ENCODE data around the gene MPIG6B.

DNA sequence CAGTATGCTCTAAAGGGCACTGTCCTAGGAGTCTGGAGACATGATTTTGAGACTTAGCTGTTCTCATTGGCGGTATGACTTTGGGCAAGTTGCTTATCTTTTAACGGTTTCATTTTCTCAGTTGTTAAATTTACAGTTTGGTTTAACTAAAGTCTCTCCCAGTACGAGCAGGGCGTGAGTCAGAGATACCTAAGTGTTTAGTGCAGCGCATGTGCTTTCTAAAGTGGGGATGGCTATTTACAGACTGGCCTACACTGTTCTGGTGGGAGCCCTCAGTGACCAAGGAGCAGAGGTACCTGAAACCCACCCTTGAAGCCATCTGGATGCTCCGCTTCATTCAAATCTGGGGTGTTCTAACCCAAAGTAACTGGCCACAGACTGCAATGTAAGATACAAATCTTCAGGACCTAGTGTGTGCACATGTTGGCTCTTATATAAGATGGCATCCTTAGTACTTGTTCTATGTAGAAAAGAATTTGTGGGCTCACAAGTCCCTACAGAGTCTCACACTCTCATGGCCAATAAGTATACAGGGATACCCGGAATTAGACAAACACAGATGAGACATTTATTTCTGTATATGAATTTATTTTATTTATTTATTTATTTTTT lies 27.3 kb downstream of the MPIG6B start:
- TF ChIP-seq, protein P1, sequence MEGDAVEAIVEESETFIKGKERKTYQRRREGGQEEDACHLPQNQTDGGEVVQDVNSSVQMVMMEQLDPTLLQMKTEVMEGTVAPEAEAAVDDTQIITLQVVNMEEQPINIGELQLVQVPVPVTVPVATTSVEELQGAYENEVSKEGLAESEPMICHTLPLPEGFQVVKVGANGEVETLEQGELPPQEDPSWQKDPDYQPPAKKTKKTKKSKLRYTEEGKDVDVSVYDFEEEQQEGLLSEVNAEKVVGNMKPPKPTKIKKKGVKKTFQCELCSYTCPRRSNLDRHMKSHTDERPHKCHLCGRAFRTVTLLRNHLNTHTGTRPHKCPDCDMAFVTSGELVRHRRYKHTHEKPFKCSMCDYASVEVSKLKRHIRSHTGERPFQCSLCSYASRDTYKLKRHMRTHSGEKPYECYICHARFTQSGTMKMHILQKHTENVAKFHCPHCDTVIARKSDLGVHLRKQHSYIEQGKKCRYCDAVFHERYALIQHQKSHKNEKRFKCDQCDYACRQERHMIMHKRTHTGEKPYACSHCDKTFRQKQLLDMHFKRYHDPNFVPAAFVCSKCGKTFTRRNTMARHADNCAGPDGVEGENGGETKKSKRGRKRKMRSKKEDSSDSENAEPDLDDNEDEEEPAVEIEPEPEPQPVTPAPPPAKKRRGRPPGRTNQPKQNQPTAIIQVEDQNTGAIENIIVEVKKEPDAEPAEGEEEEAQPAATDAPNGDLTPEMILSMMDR (IDR thresholded peaks at IDR 0.05; ENCODE audit: borderline replicate concordance, extremely low read depth, low read length, poor library complexity, severe bottlenecking): no peak
- no peak for TF ChIP-seq EZH2 (IDR thresholded peaks at IDR 0.05; ENCODE audit: borderline replicate concordance, low read depth, low read length, severe bottlenecking)
